HUES64 (cell line): Measurements from ENCODE around the gene DHX58.

ENCODE experiments used
- H3K27ac ChIP-seq: 2 replicates; pipeline ENCODE4 v1.7.0; 2013; ENCODE audit warnings: low read depth, low read length, inconsistent platforms
- H3K27me3 ChIP-seq: 2 replicates; pipeline ENCODE4 v1.6.1; 2013; ENCODE audit warnings: mild to moderate bottlenecking, low read length; ENCODE audit not compliant: insufficient read depth
- H3K36me3 ChIP-seq: 2 replicates; pipeline ENCODE4 v1.6.1; 2013; ENCODE audit warnings: mild to moderate bottlenecking, low read length; ENCODE audit not compliant: insufficient read depth
- H3K4me1 ChIP-seq: 2 replicates; pipeline ENCODE4 v1.6.1; 2013; ENCODE audit warnings: mild to moderate bottlenecking, low read length, moderate library complexity; ENCODE audit not compliant: insufficient read depth
- H3K4me3 ChIP-seq: 2 replicates; pipeline ENCODE4 v1.5.1; 2013; ENCODE audit warnings: mild to moderate bottlenecking, low read length, moderate library complexity
- H3K9ac ChIP-seq: 2 replicates; pipeline ENCODE4 v1.6.1; 2013; ENCODE audit warnings: mild to moderate bottlenecking, low read depth, low read length
- H3K9me3 ChIP-seq: 2 replicates; pipeline ENCODE4 v1.6.1; 2013; ENCODE audit warnings: low read depth, low read length; ENCODE audit not compliant: insufficient read depth
- WGBS: fragments of 150-250, 120-280 bp; methylation state at CpG from one replicate; pipeline ENCODE4 v1.1.7; 2013; ENCODE audit warnings: missing lambda C conversion rate; 5-methylcytosine and 5-hydroxymethylcytosine counted together

DHX58 gene

GRCh38 chr17:42059815-42060214 is 52.7 kb downstream of the DHX58 start:
- Histone ChIP-seq H3K9me3 (no peaks in the 10 kb centered on the region), H3K9ac (no peak overlapping the region), H3K4me3 (no peak overlapping the region), H3K4me1 (peaks cover 17% of the 10 kb centered on the region; the same call in 1 of the 2 replicates), H3K36me3 (no peaks in the 10 kb centered on the region), H3K27me3 (no peaks in the 10 kb centered on the region), H3K27ac (no peak overlapping the region)
- WGBS = 75% methylated on average over 3 of the region's 4 CpGs

GRCh38 chr17:42058063-42058462 is 54.5 kb downstream of the DHX58 start:
- 87% methylated on average over 7 of the region's 7 CpGs for WGBS
- peaks cover 6% of the 10 kb centered on the region; the same call in 1 of the 2 replicates for H3K27me3 ChIP-seq
- no peak overlapping the region for H3K9ac ChIP-seq
- no peak overlapping the region for H3K4me3 ChIP-seq
- peaks cover 27% of the 10 kb centered on the region; the same call in 1 of the 2 replicates for H3K4me1 ChIP-seq
- no peak overlapping the region for H3K27ac ChIP-seq
- no peaks in the 10 kb centered on the region for H3K36me3 ChIP-seq
- no peaks in the 10 kb centered on the region for H3K9me3 ChIP-seq

- 81% methylated on average over 3 of the region's 3 CpGs for WGBS
- H3K9me3 ChIP-seq = no peaks in the 10 kb centered on the region
- no peaks in the 10 kb centered on the region for H3K36me3 ChIP-seq
- H3K9ac ChIP-seq = no peak overlapping the region
- H3K4me1 ChIP-seq = peaks cover 22% of the 10 kb centered on the region; the same call in 1 of the 2 replicates
- no peak overlapping the region for H3K4me3 ChIP-seq
- peaks cover 6% of the 10 kb centered on the region; the same call in 1 of the 2 replicates for H3K27me3 ChIP-seq
- H3K27ac ChIP-seq = no peak overlapping the region
These were observed 55.9 kb downstream of the DHX58 start for GRCh38 chr17:42056635-42057034.

- Histone ChIP-seq H3K27me3 (peaks cover 6% of the 10 kb centered on the region; the same call in 1 of the 2 replicates), H3K4me1 (peaks cover 30% of the 10 kb centered on the region), H3K9me3 (no peaks in the 10 kb centered on the region), H3K27ac (no peak overlapping the region), H3K36me3 (no peaks in the 10 kb centered on the region), H3K4me3 (no peak overlapping the region), H3K9ac (no peak overlapping the region)
- WGBS = 33% methylated on average over 6 of the region's 6 CpGs
These were observed 57.0 kb downstream of the DHX58 start for GRCh38 chr17:42055496-42055895.

GRCh38 chr17:42055027-42055426 is 57.5 kb downstream of the DHX58 start:
- no peak overlapping the region for H3K9ac ChIP-seq
- H3K9me3 ChIP-seq = no peaks in the 10 kb centered on the region
- no peaks in the 10 kb centered on the region for H3K36me3 ChIP-seq
- H3K4me1 ChIP-seq = peaks cover 30% of the 10 kb centered on the region
- H3K27me3 ChIP-seq = peaks cover 6% of the 10 kb centered on the region; the same call in 1 of the 2 replicates
- H3K27ac ChIP-seq = no peak overlapping the region
- no peak overlapping the region for H3K4me3 ChIP-seq
- 15% methylated on average over 3 of the region's 3 CpGs for WGBS

- Histone ChIP-seq H3K27me3 (peaks cover 6% of the 10 kb centered on the region; the same call in 1 of the 2 replicates), H3K9ac (no peak overlapping the region), H3K4me3 (peak overlapping the region; percentile 7; the same call in 1 of the 2 replicates), H3K9me3 (no peaks in the 10 kb centered on the region), H3K27ac (no peak overlapping the region), H3K4me1 (peaks cover 30% of the 10 kb centered on the region), H3K36me3 (no peaks in the 10 kb centered on the region)
- WGBS = 19% methylated on average over 9 of the region's 12 CpGs
These were observed 58.6 kb downstream of the DHX58 start for GRCh38 chr17:42053731-42054500.

GRCh38 chr17:42052346-42052877 is 60.1 kb downstream of the DHX58 start:
- Histone ChIP-seq H3K36me3 (no peaks in the 10 kb centered on the region), H3K27ac (no peak overlapping the region), H3K27me3 (peaks cover 6% of the 10 kb centered on the region; the same call in 1 of the 2 replicates), H3K9me3 (no peaks in the 10 kb centered on the region), H3K4me3 (no peak overlapping the region), H3K4me1 (peaks cover 30% of the 10 kb centered on the region), H3K9ac (no peak overlapping the region)
- 93% methylated on average over 6 of the region's 6 CpGs for WGBS

GRCh38 chr17:42051645-42052044 is 60.9 kb downstream of the DHX58 start:
- H3K4me3 ChIP-seq = no peak overlapping the region; the same call in 1 of the 2 replicates
- 92% methylated on average over 7 of the region's 7 CpGs for WGBS
- no peaks in the 10 kb centered on the region for H3K9me3 ChIP-seq
- H3K4me1 ChIP-seq = peaks cover 30% of the 10 kb centered on the region
- H3K36me3 ChIP-seq = no peaks in the 10 kb centered on the region
- peaks cover 6% of the 10 kb centered on the region; the same call in 1 of the 2 replicates for H3K27me3 ChIP-seq
- 0 out of 2 replicates have a peak overlapping the region, but pooled peaks have one; percentile 28 for H3K9ac ChIP-seq
- no peak overlapping the region for H3K27ac ChIP-seq
